GM19043 (cell line): ENCODE data around the gene CC2D1B.
"Not testable (repeated sequence)": the region's sequence is repeated elsewhere in the genome, so short reads cannot be mapped to it uniquely, and the experiment has no call there.

Experiments
- ATAC-seq: cut with Tn5 transposase; IDR thresholded peaks from one replicate; pipeline ENCODE4 v1.9.1; 2021; ENCODE audit warnings: low read depth; ENCODE audit not compliant: unreplicated experiment

CC2D1B gene

GRCh38 chr1:52365746-52366516 is at the start of gene CC2D1B:
CC2D1B (minus strand) TSS chr1:52366205; CDS start chr1:52364620, 1,585 bp downstream.
- ATAC-seq = peak; percentile 93

GRCh38 chr1:52414942-52415341 is 48.9 kb upstream of the CC2D1B start:
- ATAC-seq = no peak

- ATAC-seq = no peak
These were observed 47.5 kb upstream of the CC2D1B start for GRCh38 chr1:52413410-52413989.

- no peak for ATAC-seq
These were observed 39.0 kb upstream of the CC2D1B start for GRCh38 chr1:52404975-52405338.

GRCh38 chr1:52404116-52404974 is 38.3 kb upstream of the CC2D1B start, which contains the start of the genes ORC1 and PRPF38A:
ORC1 (minus strand) TSS chr1:52404423; CDS start chr1:52402223, 2,200 bp downstream.
PRPF38A (plus strand) TSS chr1:52404602; CDS start chr1:52404750, 148 bp downstream.
- ATAC-seq = peak; percentile 96

- ATAC-seq = peak; percentile 27
These were observed 37.6 kb upstream of the CC2D1B start for GRCh38 chr1:52403566-52404115.

GRCh38 chr1:52402860-52403240 is 36.8 kb upstream of the CC2D1B start:
- no peak for ATAC-seq

- no peak for ATAC-seq
These were observed 34.1 kb upstream of the CC2D1B start for GRCh38 chr1:52400131-52400530.

- no peak for ATAC-seq
These were observed 33.6 kb upstream of the CC2D1B start for GRCh38 chr1:52399629-52400028.

- ATAC-seq = no peak
These were observed 27.2 kb upstream of the CC2D1B start for GRCh38 chr1:52393174-52393573.

- ATAC-seq = no peak
These were observed 20.5 kb upstream of the CC2D1B start for GRCh38 chr1:52386458-52386857.

- no peak for ATAC-seq
These were observed 19.4 kb upstream of the CC2D1B start for GRCh38 chr1:52385376-52385775.

- not testable (repeated sequence) for ATAC-seq
These were observed 3.8 kb upstream of the CC2D1B start for GRCh38 chr1:52369851-52370250.

GRCh38 chr1:52368383-52369172 is 2.6 kb upstream of the CC2D1B start:
- ATAC-seq = no peak

GRCh38 chr1:52367272-52367671 is 1.3 kb upstream of the CC2D1B start:
- no peak for ATAC-seq

GRCh38 chr1:52366517-52366827 is 467 bp upstream of the CC2D1B start:
- no peak for ATAC-seq

GRCh38 chr1:52365071-52365745 is 797 bp downstream of the CC2D1B start:
- ATAC-seq = no peak

- ATAC-seq = no peak
These were observed 1.7 kb downstream of the CC2D1B start for GRCh38 chr1:52364235-52364839.

GRCh38 chr1:52360595-52360968 is 5.4 kb downstream of the CC2D1B start:
- no peak for ATAC-seq
